GM12878 (cell line): ENCODE measurements around the gene AXL. TPM values are rescaled to one million over a fixed set of nuclear protein-coding genes. Genes with fewer than 3 reads are reported as not detected.

Experiments
- ATAC-seq: fragments of 200-7000 bp; cut with Tn5 transposase; 3 replicates; pipeline ENCODE4 v1.9.1; 2020; ENCODE audit warnings: mild to moderate bottlenecking, moderate library complexity
- BruUV-seq: library from RNA; stranded (reverse); fragments of 400-500 nt; replicated peaks from 2 replicates; lab custom pipeline; 2021; lab: Mats Ljungman, UMichigan
- CTCF ChIA-PET: fragments of 300-600 bp; sonication (Branson Sonifier 250); formaldehyde crosslinking; extraction: SDS; loops from one replicate; lab custom pipeline; 2021; ENCODE audit warnings: inconsistent platforms; lab: Yijun Ruan, JAX
- POLR2A ChIA-PET: fragments of 350-600 bp; formaldehyde crosslinking; extraction: SDS; loops from one replicate; lab custom pipeline; 2021; ENCODE audit warnings: inconsistent platforms; lab: Charles Lee
- RAD21 ChIA-PET: fragments of 300-600 bp; sonication (Branson Sonifier 250); formaldehyde crosslinking; loops from one replicate; lab custom pipeline; 2023; ENCODE audit warnings: antibody characterized with exemption; ENCODE audit not compliant: unreplicated experiment; lab: Charles Lee
- SMC1A ChIA-PET: fragments of 300-600 bp; sonication (Branson Sonifier 250); formaldehyde crosslinking; loops from one replicate; lab custom pipeline; 2023; ENCODE audit not compliant: unreplicated experiment, uncharacterized antibody; lab: Charles Lee
- DNase-seq: peaks from one replicate; pipeline ENCODE4 v3.0.0-alpha.2; 2011; ENCODE audit warnings: low read depth, low spot score
- FAIRE-seq: peaks from 3 replicates; lab custom pipeline; 2011; peaks lifted over from hg19 to GRCh38; lab: Jason Lieb, UNC
- H2AFZ ChIP-seq: 2 replicates; pipeline ENCODE4 v1.6.0; 2011; ENCODE audit warnings: low read depth, low read length, control low read depth; ENCODE audit not compliant: control insufficient read depth
- H3K27ac ChIP-seq: 2 replicates; pipeline ENCODE4 v1.5.1; 2011; ENCODE audit warnings: control low read depth; ENCODE audit not compliant: control insufficient read depth, insufficient read depth
- H3K27me3 ChIP-seq, 2 experiments: replicated peaks in 1 of 2; 2 replicates each; pipeline versions ENCODE4 v1.6.0 to v1.6.1; 2011; ENCODE audit warnings: low read length in 1 of 2; ENCODE audit not compliant: control insufficient read depth in 2 of 2, insufficient read depth in 2 of 2
- H3K36me3 ChIP-seq, 2 experiments: 2 replicates each; pipeline ENCODE4 v1.5.1; 2011; ENCODE audit warnings: low read length in 1 of 2; ENCODE audit not compliant: control insufficient read depth in 2 of 2, insufficient read depth in 2 of 2
- H3K4me1 ChIP-seq: 2 replicates; pipeline ENCODE4 v1.6.1; 2011; ENCODE audit warnings: mild to moderate bottlenecking, low read length, moderate library complexity, mixed read lengths; ENCODE audit not compliant: control insufficient read depth, insufficient read depth
- H3K4me2 ChIP-seq: 2 replicates; pipeline ENCODE4 v1.6.0; 2011; ENCODE audit warnings: control low read depth; ENCODE audit not compliant: control insufficient read depth, insufficient read depth
- H3K4me3 ChIP-seq: fragments of 200-600 bp; sonication (generic); 2 replicates; pipeline ENCODE4 v1.5.1; 2016
- H3K79me2 ChIP-seq: 2 replicates; pipeline ENCODE4 v1.6.0; 2011; ENCODE audit warnings: low read length; ENCODE audit not compliant: control insufficient read depth, insufficient read depth
- H3K9ac ChIP-seq: 2 replicates; pipeline ENCODE4 v1.8.0; 2011; ENCODE audit warnings: low read length, control low read depth, mixed read lengths; ENCODE audit not compliant: control insufficient read depth, insufficient read depth
- H3K9me3 ChIP-seq: replicated peaks from 3 replicates; pipeline ENCODE4 v1.5.1; 2011; ENCODE audit warnings: mild to moderate bottlenecking, low read length; ENCODE audit not compliant: control insufficient read depth, insufficient read depth
- H4K20me1 ChIP-seq: 2 replicates; pipeline ENCODE4 v1.6.0; 2011; ENCODE audit not compliant: control insufficient read depth, insufficient read depth
- CHD4 ChIP-seq: fragments of 200-600 bp; sonication (generic); IDR thresholded peaks from 2 replicates; pipeline ENCODE4 v1.6.1; 2016; ENCODE audit warnings: mild to moderate bottlenecking
- CREB1 ChIP-seq: IDR thresholded peaks from 2 replicates; pipeline ENCODE4 v1.6.1; 2012; ENCODE audit warnings: low read depth, mild to moderate bottlenecking, inconsistent platforms
- HDAC6 ChIP-seq: fragments of 200-600 bp; sonication (generic); IDR thresholded peaks from one replicate; pipeline ENCODE4 v1.8.0; 2017; ENCODE audit warnings: antibody characterized with exemption; ENCODE audit not compliant: unreplicated experiment
- IKZF1 ChIP-seq: fragments of 450-650 bp; conservative IDR thresholded peaks from 2 replicates; pipeline ENCODE4 v1.6.1; 2017; ENCODE audit warnings: antibody characterized with exemption, mild to moderate bottlenecking
- IRF5 ChIP-seq: fragments of 450-650 bp; IDR thresholded peaks from 2 replicates; pipeline ENCODE4 v1.6.1; 2017; ENCODE audit warnings: borderline replicate concordance
- MAX ChIP-seq: IDR thresholded peaks from 2 replicates; pipeline ENCODE4 v1.6.1; 2012; ENCODE audit warnings: low read depth, low read length, improper control_type of control experiment
- NBN ChIP-seq: fragments of 450-650 bp; IDR thresholded peaks from 2 replicates; pipeline ENCODE4 v1.6.1; 2016
- NFIC ChIP-seq: IDR thresholded peaks from 2 replicates; pipeline ENCODE4 v1.6.1; 2012; ENCODE audit warnings: low read depth, mild to moderate bottlenecking, inconsistent platforms, low read length, moderate library complexity
- POLR2A ChIP-seq: IDR thresholded peaks from 2 replicates; pipeline ENCODE4 v1.6.1; 2011; ENCODE audit warnings: low read depth, mild to moderate bottlenecking, low read length
- RBBP5 ChIP-seq: fragments of 200-600 bp; sonication (generic); conservative IDR thresholded peaks from 2 replicates; pipeline ENCODE4 v1.6.1; 2016
- RCOR1 ChIP-seq: conservative IDR thresholded peaks from 2 replicates; pipeline ENCODE4 v1.6.1; 2012; ENCODE audit warnings: low read depth, low read length, improper control_type of control experiment
- SMAD1 ChIP-seq: fragments of 450-650 bp; IDR thresholded peaks from 2 replicates; pipeline ENCODE4 v1.6.1; 2018; ENCODE audit warnings: mild to moderate bottlenecking, low read depth; ENCODE audit not compliant: partially characterized antibody
- SREBF1 ChIP-seq: IDR thresholded peaks from 2 replicates; pipeline ENCODE4 v1.6.1; 2012; ENCODE audit warnings: mild to moderate bottlenecking, low read length
- SREBF2 ChIP-seq: IDR thresholded peaks from 2 replicates; pipeline ENCODE4 v1.6.1; 2012; ENCODE audit warnings: mild to moderate bottlenecking, low read length
- WGBS: methylation state at CpG from one replicate; pipeline ENCODE4 v1.1.6; 2016; ENCODE audit warnings: low lambda C conversion rate; ENCODE audit not compliant: insufficient replicate concordance, insufficient coverage; ENCODE audit errors: missing lambda C conversion rate; 5-methylcytosine and 5-hydroxymethylcytosine counted together
- in situ Hi-C: fragments of 300-500 bp; cut with MboI; formaldehyde crosslinking; loops from 9 replicates; pipeline ENCODE4 v1.14.3; 2018; ENCODE audit warnings: mixed read lengths
- intact Hi-C: fragments of 100-400 bp; cut with micrococcal nuclease; formaldehyde crosslinking; loops from one replicate; pipeline ENCODE4 v1.14.2; 2022; ENCODE audit not compliant: unreplicated experiment
- polyA plus RNA-seq, 11 experiments: library from polyadenylated mRNA; depleted of rRNA in 4 of 11; unstranded in 6 of 11; stranded (reverse) in 5 of 11; fragments of >200 nt; fragmentation: Nextera tagmentation in 4 of 11; fragmentation: Illumina TruSeq in 1 of 11; extraction: Ambion mirVana in 4 of 11; extraction: Trizol in 1 of 11; gene quantifications; 1 replicate in 1 of 11; 2 replicates in 10 of 11; pipeline versions ENCODE4 v1.2.1 to v1.2.3, GENCODE V29; 2011 to 2016; ENCODE audit warnings: inconsistent platforms in 2 of 11, missing spikeins in 2 of 11, low read depth in 1 of 11
- total RNA-seq, 4 experiments: library from RNA; depleted of rRNA in 3 of 4; stranded (reverse); fragments of >200 nt in 3 of 4; fragmentation: Illumina TruSeq in 1 of 4; extraction: Trizol in 1 of 4; gene quantifications; 2 replicates each; pipeline versions ENCODE4 v1.2.1 to v1.2.3, GENCODE V29; 2013 to 2021
- TF ChIP-seq, protein P1 (sequence below): fragments of 450-650 bp; IDR thresholded peaks from 2 replicates; pipeline ENCODE4 v1.6.1; 2017; ENCODE audit warnings: mild to moderate bottlenecking, low read depth, inconsistent platforms; ENCODE audit not compliant: poor library complexity, severe bottlenecking
- TF ChIP-seq, protein P2 (sequence below): fragments of 450-650 bp; conservative IDR thresholded peaks from 2 replicates; pipeline ENCODE4 v1.6.1; 2017; ENCODE audit warnings: mild to moderate bottlenecking, moderate library complexity

Gene AXL
- total and polyA plus RNA-seq, 10 of the 15 experiments (the other 5 are each of a cell fraction or from before 2014, with no cell fraction given): under 0.01 to 0.33 (median 0.07) TPM; not detected in 4

- no peak for TF ChIP-seq CREB1
- no peak for TF ChIP-seq SREBF1
- TF ChIP-seq RCOR1: no peak
- TF ChIP-seq NBN: no peak
Measured at GRCh38 chr19:41239363-41239762, 20.3 kb downstream of the AXL start (continued).

- Histone ChIP-seq H3K9ac (no peak overlapping the region), H3K79me2 (no peaks in the 10 kb centered on the region), H3K4me2 (no peak overlapping the region), H3K36me3 (no peaks in the 10 kb centered on the region), H3K4me1 (no peaks in the 10 kb centered on the region), H3K4me3 (no peak overlapping the region), H3K27ac (no peak overlapping the region), H4K20me1 (no peaks in the 10 kb centered on the region), H3K9me3 (no peaks in the 10 kb centered on the region), H2AFZ (no peak overlapping the region), H3K27me3 (no peaks in the 10 kb centered on the region)
- no peak for ATAC-seq
- WGBS: 4% methylated on average over 2 of the region's 2 CpGs
- intact Hi-C loops (no loop called here), in situ Hi-C loops (no loop called here)
- ChIA-PET POLR2A (no interaction called here), SMC1A (no interaction called here), CTCF (interaction anchor here (0.7 kb wide), 1 partner anchor 36 kb away, joined by 3 read pairs; no protein-coding TSS in a partner anchor), RAD21 (no interaction called here)
- no peak for FAIRE-seq
- no TSS peak for BruUV-seq
- DNase-seq: no peak
- no peak for TF ChIP-seq HDAC6
- TF ChIP-seq, protein P1, sequence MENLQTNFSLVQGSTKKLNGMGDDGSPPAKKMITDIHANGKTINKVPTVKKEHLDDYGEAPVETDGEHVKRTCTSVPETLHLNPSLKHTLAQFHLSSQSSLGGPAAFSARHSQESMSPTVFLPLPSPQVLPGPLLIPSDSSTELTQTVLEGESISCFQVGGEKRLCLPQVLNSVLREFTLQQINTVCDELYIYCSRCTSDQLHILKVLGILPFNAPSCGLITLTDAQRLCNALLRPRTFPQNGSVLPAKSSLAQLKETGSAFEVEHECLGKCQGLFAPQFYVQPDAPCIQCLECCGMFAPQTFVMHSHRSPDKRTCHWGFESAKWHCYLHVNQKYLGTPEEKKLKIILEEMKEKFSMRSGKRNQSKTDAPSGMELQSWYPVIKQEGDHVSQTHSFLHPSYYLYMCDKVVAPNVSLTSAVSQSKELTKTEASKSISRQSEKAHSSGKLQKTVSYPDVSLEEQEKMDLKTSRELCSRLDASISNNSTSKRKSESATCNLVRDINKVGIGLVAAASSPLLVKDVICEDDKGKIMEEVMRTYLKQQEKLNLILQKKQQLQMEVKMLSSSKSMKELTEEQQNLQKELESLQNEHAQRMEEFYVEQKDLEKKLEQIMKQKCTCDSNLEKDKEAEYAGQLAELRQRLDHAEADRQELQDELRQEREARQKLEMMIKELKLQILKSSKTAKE: no peak
- TF ChIP-seq MAX: no peak
- TF ChIP-seq SREBF1: no peak
- no peak for TF ChIP-seq NFIC
- TF ChIP-seq, protein P2, sequence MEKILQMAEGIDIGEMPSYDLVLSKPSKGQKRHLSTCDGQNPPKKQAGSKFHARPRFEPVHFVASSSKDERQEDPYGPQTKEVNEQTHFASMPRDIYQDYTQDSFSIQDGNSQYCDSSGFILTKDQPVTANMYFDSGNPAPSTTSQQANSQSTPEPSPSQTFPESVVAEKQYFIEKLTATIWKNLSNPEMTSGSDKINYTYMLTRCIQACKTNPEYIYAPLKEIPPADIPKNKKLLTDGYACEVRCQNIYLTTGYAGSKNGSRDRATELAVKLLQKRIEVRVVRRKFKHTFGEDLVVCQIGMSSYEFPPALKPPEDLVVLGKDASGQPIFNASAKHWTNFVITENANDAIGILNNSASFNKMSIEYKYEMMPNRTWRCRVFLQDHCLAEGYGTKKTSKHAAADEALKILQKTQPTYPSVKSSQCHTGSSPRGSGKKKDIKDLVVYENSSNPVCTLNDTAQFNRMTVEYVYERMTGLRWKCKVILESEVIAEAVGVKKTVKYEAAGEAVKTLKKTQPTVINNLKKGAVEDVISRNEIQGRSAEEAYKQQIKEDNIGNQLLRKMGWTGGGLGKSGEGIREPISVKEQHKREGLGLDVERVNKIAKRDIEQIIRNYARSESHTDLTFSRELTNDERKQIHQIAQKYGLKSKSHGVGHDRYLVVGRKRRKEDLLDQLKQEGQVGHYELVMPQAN: no peak
- TF ChIP-seq CHD4: no peak
- TF ChIP-seq IRF5: no peak
- TF ChIP-seq POLR2A: no peak
- no peak for TF ChIP-seq RBBP5
- TF ChIP-seq SREBF2: no peak
- no peak for TF ChIP-seq SMAD1
- no peak for TF ChIP-seq IKZF1
Measured at GRCh38 chr19:41239961-41240574, 21.0 kb downstream of the AXL start.
